Breast epithelium (tissue), 4 donors: ENCODE data around the gene CCDC107. TPM values are rescaled to one million over a fixed set of nuclear protein-coding genes. Genes with fewer than 3 reads are reported as not detected.
A peak's percentile ranks its signal among the peaks of the same experiment; 100 is the strongest.

Experiments
- DNase-seq, 2 donors: peaks; one replicate each; pipeline ENCODE4 v3.0.0-alpha.2; 2019; ENCODE audit warnings: low spot score in 2 of 2
- H3K27ac ChIP-seq, 2 donors: fragments of 200-600 bp; sonication (generic) in 1 of 2; one replicate each; pipeline ENCODE4 v1.5.1; 2016 to 2019; ENCODE audit warnings: mild to moderate bottlenecking in 1 of 2
- H3K27me3 ChIP-seq, 2 donors: fragments of 200-600 bp; sonication (generic) in 1 of 2; one replicate each; pipeline versions ENCODE4 v1.5.1 to v1.6.0; 2017 to 2019; ENCODE audit warnings: control low read depth in 1 of 2, mild to moderate bottlenecking in 1 of 2
- H3K36me3 ChIP-seq: fragments of 200-600 bp; one replicate; pipeline ENCODE4 v1.5.1; 2019
- H3K4me1 ChIP-seq, 2 donors: fragments of 200-600 bp; sonication (generic); one replicate each; pipeline ENCODE4 v1.5.1; 2016 to 2019; ENCODE audit warnings: control low read depth in 1 of 2
- H3K4me3 ChIP-seq, 3 donors: fragments of 200-600 bp; sonication (generic); 1 replicate in 2 of 3; 2 replicates in 1 of 3; pipeline ENCODE4 v1.5.1; 2016 to 2019; ENCODE audit warnings: mild to moderate bottlenecking in 3 of 3, moderate library complexity in 2 of 3
- H3K9me3 ChIP-seq, 2 donors: fragments of 200-600 bp; sonication (generic) in 1 of 2; one replicate each; pipeline ENCODE4 v1.5.1; 2016 to 2019; ENCODE audit warnings: control low read depth in 1 of 2
- POLR2A ChIP-seq: fragments of 450-650 bp; IDR thresholded peaks from one replicate; pipeline ENCODE4 v1.6.1; 2016; ENCODE audit warnings: antibody characterized with exemption, mild to moderate bottlenecking, moderate library complexity
- POLR2AphosphoS5 ChIP-seq, 3 donors: sonication (generic); formaldehyde crosslinking; IDR thresholded peaks; one replicate each; pipeline ENCODE4 v1.6.1; 2017; ENCODE audit warnings: antibody characterized with exemption in 3 of 3
- intact Hi-C: fragments of 100-400 bp; cut with DNase I; formaldehyde crosslinking; loops from one replicate; pipeline ENCODE4 v1.15.1; 2023; ENCODE audit warnings: low total_unique reads
- total RNA-seq, 3 donors: library from RNA; depleted of rRNA; stranded (reverse); fragments of >200 nt; gene quantifications; one replicate each; pipeline ENCODE4 v1.1.0, GENCODE V29; 2016
- TF ChIP-seq, protein P1 (sequence below), 3 donors: fragments of 450-650 bp; IDR thresholded peaks; one replicate each; pipeline ENCODE4 v1.5.1; 2016 to 2017; ENCODE audit warnings: antibody characterized with exemption in 3 of 3, mild to moderate bottlenecking in 3 of 3, moderate library complexity in 3 of 3

The CCDC107 gene
- total RNA-seq, 3 donors from 2014 or later = 18.3 to 102 (median 35.4) TPM

DNA sequence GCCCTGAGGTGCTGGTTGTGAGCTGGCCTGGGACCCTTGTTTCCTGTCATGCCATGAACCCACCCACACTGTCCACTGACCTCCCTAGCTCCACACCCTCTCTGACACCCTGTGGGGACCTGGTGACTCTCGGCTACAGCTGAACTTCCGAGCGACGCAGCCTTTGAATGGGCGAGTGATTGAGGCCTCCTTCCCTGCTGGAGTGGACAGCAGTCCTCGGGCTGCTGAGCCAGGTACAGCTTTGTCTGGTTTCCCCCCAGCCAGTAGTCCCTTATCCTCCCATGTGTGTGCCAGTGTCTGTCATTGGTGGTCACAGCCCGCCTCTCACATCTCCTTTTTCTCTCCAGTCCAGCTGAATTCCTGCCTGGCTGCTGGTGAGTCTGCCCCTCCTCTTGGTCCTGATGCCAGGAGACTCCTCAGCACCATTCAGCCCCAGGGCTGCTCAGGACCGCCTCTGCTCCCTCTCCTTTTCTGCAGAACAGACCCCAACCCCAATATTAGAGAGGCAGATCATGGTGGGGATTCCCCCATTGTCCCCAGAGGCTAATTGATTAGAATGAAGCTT, 21.8 kb downstream of the CCDC107 start:
- intact Hi-C loops = no loop called here
- peaks cover 0 to 4% of the 10 kb centered on the region in 2 donors for H3K4me1 ChIP-seq

DNA sequence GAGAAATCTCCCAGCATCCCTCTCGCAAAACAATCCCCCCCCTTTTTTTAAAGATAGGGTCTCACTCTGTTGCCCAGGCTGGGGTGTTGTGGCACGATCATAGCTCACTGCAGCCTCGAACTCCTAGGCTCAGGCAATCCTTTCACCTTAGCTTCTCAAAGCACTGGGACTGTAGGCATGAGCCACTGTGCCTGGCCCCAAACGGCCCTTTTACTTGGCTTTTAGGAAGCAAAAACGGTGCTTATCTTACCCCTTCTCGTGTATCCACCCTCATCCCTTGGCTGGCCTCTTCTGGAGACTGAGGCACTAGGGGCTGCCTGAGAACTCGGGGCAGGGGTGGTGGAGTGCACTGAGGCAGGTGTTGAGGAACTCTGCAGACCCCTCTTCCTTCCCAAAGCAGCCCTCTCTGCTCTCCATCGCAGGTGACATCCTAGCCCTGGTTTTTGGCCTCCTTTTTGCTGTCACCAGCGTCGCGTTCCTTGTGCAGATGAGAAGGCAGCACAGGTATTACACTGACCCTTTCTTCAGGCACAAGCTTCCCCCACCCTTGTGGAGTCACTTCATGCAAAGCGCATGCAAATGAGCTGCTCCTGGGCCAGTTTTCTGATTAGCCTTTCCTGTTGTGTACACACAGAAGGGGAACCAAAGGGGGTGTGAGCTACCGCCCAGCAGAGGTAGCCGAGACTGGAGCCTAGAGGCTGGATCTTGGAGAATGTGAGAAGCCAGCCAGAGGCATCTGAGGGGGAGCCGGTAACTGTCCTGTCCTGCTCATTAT, 22.4 kb downstream of the CCDC107 start:
- no peaks in the 10 kb centered on the region for H3K36me3 ChIP-seq
- H3K27ac ChIP-seq = no peak overlapping the region
- no peak for TF ChIP-seq POLR2A
- TF ChIP-seq POLR2AphosphoS5 (IDR thresholded peaks at IDR 0.05) = no peak
- peaks cover 0 to 4% of the 10 kb centered on the region in 2 donors for H3K4me1 ChIP-seq
- no peak overlapping the region for H3K4me3 ChIP-seq
- no peaks in the 10 kb centered on the region for H3K9me3 ChIP-seq
- no peak for DNase-seq
- no peaks in the 10 kb centered on the region for H3K27me3 ChIP-seq
- intact Hi-C loops = no loop called here

More for the DNA sequence above, 21.8 kb downstream of the CCDC107 start:
- no peak overlapping the region for H3K27ac ChIP-seq
- no peaks in the 10 kb centered on the region for H3K27me3 ChIP-seq
- no peak for TF ChIP-seq POLR2AphosphoS5 (IDR thresholded peaks at IDR 0.05)
- TF ChIP-seq, protein P1, sequence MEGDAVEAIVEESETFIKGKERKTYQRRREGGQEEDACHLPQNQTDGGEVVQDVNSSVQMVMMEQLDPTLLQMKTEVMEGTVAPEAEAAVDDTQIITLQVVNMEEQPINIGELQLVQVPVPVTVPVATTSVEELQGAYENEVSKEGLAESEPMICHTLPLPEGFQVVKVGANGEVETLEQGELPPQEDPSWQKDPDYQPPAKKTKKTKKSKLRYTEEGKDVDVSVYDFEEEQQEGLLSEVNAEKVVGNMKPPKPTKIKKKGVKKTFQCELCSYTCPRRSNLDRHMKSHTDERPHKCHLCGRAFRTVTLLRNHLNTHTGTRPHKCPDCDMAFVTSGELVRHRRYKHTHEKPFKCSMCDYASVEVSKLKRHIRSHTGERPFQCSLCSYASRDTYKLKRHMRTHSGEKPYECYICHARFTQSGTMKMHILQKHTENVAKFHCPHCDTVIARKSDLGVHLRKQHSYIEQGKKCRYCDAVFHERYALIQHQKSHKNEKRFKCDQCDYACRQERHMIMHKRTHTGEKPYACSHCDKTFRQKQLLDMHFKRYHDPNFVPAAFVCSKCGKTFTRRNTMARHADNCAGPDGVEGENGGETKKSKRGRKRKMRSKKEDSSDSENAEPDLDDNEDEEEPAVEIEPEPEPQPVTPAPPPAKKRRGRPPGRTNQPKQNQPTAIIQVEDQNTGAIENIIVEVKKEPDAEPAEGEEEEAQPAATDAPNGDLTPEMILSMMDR (IDR thresholded peaks at IDR 0.05) = no peak
- no peak for TF ChIP-seq POLR2A
- H3K36me3 ChIP-seq = no peaks in the 10 kb centered on the region
- DNase-seq = no peak
- no peak overlapping the region for H3K4me3 ChIP-seq
- H3K9me3 ChIP-seq = no peaks in the 10 kb centered on the region

DNA sequence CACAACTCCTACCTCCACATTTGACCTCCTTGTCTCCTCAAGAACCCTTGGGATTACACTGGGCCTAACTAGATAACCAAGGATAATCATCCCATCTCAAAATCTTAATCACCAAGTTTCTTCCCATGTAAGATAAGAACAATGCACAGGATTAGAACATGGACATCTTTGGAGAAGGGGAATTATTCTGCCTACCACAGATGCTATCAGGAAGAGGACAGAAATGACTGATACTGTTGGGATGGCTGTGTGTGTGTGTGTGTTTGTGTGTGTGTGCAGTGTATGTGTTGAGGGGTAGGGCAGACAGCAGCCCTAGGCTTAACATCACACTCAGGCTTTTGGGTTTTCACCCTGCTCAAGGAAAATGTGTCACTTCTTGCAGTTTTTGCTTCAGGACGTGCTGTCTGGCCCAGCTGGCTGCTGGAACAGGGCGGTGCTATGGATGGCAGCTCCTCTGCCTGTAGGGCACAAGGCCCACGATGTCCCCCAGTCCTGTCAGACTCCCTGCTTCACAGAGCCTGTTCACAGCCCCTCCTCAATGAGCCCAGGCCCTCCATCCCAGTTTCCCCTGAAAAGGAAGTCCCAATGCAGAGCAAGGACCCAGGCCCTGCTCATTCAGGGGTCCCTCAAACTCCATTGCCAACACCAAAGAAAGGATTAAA, 23.4 kb downstream of the CCDC107 start:
- Histone ChIP-seq H3K4me1 (no peaks in the 10 kb centered on the region), H3K9me3 (no peaks in the 10 kb centered on the region), H3K27ac (peak overlapping the region in 1 of 2 donors; percentile 38), H3K27me3 (no peaks in the 10 kb centered on the region), H3K4me3 (no peak overlapping the region), H3K36me3 (no peaks in the 10 kb centered on the region)
- DNase-seq = no peak
- intact Hi-C loops = no loop called here
- TF ChIP-seq, protein P1 (IDR thresholded peaks at IDR 0.05) = no peak
- TF ChIP-seq POLR2AphosphoS5 (IDR thresholded peaks at IDR 0.05) (no peak), POLR2A (no peak)

DNA sequence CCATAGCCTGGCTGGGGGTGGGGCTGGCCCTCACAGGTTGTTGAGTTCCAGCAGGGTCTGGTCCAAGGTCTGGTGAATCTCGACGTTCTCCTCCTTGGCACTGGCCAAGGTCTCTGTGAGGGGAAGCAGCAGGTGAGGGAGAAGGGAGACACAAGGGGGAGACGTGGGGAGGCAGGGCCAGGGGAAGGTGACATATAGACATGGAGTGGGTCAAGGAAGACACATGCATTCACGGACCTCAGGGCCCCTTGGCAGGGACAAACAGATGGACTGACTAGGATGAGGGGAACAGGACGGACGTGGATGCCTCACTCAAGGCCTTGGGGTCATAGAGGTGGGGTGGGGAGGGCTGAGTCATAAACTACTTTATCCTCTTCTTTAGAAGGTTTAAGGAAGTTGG, 24.0 kb downstream of the CCDC107 start:
- H3K9me3 ChIP-seq = no peaks in the 10 kb centered on the region
- TF ChIP-seq, protein P1 (IDR thresholded peaks at IDR 0.05) = no peak
- TF ChIP-seq POLR2AphosphoS5 (IDR thresholded peaks at IDR 0.05) (no peak), POLR2A (no peak)
- H3K4me3 ChIP-seq = no peak overlapping the region
- no peaks in the 10 kb centered on the region for H3K27me3 ChIP-seq
- DNase-seq = no peak
- no peak overlapping the region for H3K27ac ChIP-seq
- intact Hi-C loops = no loop called here
- no peaks in the 10 kb centered on the region for H3K4me1 ChIP-seq
- H3K36me3 ChIP-seq = no peaks in the 10 kb centered on the region

DNA sequence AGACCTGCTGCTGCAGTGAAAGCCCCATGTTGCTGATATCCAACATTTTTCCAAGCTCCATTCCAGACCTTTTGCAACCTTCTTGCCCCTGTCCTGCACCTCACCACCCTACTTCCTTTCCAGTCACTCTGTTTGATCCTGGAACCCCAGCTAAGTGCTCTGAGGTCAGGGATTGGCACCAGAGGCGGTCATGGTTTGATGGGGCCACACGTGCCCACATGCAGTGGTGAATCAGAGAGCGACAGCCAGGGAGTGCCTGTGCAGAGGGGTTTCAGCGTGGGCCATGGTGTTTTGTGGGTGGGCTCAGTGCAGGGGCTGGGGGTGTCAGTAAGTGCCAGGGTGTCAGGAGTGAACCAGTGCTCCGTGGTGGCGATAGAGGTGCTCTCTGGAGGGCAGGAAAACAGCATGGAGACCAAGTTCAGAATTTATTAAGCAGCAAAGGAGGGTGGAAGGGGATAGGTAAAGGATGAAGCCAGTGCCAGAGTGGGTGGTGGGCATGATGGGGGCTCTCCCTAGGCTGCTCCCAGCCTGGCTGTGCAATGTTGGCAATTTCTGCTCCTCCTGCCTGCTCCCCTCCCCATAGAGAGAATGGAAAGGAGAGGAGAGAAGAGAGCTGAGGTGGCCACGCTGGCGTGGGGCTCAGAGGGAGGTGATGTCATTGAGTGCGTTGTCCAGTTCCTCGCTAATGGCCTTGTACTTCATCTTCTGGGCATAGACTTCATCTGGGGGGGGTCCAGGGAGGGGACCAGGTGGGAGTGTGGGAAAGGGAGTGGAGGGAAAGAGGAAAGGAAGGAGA, 24.6 kb downstream of the CCDC107 start:
- no peak for DNase-seq
- no peak overlapping the region for H3K4me3 ChIP-seq
- no peaks in the 10 kb centered on the region for H3K36me3 ChIP-seq
- no peak overlapping the region for H3K27ac ChIP-seq
- H3K9me3 ChIP-seq = no peaks in the 10 kb centered on the region
- no peaks in the 10 kb centered on the region for H3K27me3 ChIP-seq
- intact Hi-C loops = no loop called here
- no peaks in the 10 kb centered on the region for H3K4me1 ChIP-seq
- TF ChIP-seq POLR2AphosphoS5 (IDR thresholded peaks at IDR 0.05) (no peak), POLR2A (no peak)
- TF ChIP-seq, protein P1 (IDR thresholded peaks at IDR 0.05) = no peak
